ENCODE results near the gene PGLYRP3.

PGLYRP3 gene

DNA sequence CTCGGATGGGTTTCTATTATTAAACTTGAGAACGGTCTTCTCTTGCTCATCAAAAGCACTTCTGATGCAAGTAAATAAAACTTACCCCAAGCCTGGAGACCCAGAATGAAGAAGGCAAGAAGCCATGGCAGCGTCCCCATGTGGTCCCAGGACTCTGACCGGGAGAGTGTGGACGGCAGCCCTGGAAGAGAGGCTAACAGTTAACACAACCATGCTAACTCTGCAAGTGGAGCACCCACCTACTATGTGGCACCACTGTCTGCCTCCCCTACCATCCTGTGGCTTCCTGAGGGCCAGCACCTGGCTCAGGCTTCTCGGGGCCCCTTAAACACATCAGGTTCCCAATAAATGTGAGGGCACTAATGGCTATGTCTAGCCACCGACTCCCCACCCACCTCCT is 2.2 kb downstream of the PGLYRP3 start:
- DNase-seq = no peak

DNA sequence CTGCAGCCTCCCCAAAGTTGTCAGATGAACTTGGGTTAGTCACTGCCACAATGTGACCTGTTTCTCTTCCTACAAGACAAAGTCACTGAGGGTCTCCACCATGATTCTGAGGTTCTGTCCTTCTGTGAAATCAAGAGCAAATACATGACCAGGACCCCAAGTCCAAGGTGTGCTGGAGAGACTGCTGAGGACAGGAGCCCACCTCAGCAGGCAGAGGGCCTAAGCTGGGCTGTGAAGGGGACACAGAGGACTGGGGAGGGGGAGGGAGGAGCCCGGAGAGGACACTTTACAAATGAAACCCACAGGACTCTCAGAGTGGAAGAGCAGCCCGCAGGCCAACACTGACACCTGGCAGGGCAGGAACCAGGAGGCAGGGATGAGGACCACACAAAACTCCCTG is 3.3 kb downstream of the PGLYRP3 start:
- DNase-seq = no peak

DNA sequence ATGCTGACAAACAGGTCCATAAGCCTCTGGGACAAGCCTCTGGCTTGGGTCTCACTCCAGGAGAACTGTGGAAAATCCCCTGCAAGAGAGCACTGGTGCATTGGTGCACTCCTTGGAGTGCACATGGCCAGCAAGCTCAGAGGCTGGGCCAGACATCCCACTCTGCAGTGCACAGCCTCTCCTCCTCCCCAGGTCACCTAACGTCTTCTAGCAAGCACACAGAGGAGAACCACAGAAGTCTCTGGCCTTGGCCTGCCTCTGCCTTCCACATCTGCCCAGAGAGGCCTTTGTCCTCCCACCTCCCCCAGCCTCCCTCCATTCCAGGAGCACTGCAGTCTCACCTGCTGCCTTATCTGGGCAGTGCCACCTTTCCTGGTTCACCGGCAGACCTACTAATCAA is 4.2 kb downstream of the PGLYRP3 start:
- no peak for DNase-seq

DNA sequence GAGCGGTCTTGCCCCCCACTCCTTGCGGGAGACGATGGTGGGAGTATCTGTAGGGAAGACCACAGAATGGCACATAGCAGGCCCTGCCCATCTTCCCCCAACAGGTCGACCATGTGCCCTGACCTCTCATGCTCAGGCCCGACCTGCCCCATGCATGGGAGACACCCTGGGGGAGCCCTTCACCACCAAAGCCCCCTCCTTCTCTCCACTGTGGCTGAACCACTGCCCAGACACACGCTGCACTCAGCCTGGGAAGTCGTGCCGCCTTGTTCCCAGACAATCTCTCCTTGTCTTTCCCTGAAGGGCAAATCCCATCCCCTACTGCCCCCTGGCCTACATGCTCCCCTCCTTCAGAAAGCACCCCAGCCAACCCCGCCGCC is 5.5 kb downstream of the PGLYRP3 start:
- no peak for DNase-seq

DNA sequence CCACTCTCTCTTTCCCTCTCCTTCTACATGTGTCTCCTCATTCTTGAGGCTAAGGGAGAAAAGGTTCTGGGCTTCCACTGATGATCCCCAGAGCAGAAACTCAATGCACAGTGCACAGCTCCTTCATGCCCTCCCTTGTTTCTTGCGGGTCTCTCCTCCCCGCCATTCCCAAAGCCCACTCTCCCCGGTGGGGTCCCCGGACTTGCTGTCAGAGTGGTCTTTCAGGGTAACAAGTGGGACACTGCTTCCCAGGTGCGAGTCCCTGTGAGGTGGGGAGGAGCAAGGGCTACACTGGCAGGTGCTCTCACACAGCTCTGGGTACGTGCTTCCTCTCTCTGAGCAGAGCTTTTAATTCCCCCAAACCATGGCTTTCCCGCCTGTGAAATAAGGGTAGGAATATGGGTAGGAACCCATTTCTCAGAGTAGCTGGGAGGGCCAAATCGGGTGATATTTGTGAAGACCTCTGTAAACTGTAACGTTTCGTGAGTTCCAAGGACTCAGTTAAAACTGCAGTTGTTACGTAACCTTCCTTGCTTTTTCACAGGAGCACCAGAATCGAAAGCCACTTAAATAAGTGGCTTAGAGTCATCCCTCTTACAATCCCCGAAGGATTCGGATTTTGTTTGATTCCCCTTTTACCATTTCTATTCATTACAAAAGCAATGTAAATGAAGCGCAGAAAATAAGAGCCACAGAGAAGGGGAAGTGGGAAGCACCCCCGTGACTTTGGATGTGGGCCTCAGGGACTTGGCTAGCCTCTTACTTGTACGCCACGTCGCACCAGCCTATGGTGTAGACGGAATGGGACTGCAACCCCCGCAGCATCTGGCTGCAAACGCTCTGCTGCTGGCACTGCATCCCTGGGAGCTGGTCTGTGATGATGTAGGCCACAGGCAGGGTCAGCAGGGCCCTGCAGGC is 6.2 kb downstream of the PGLYRP3 start:
- no peak for DNase-seq

DNA sequence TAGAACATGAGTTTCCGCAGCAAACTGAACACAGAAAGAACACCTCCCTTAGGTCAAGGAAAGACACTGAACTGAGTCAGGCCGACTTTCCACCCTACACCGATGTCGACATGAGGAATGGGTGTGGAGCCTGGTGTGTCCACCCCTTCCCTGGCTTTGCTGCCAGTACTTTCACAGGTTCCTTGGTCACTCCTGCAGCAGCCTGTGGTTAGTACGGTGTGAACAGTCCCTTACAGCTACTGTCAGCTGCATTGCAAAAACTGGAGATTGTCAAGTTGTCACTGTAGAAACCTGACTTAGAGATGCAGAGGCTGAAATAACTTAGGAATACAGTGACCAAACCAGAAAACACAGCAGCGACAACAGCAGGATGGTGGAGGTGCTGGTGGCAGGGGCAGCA is 7.1 kb downstream of the PGLYRP3 start:
- DNase-seq = no peak

DNA sequence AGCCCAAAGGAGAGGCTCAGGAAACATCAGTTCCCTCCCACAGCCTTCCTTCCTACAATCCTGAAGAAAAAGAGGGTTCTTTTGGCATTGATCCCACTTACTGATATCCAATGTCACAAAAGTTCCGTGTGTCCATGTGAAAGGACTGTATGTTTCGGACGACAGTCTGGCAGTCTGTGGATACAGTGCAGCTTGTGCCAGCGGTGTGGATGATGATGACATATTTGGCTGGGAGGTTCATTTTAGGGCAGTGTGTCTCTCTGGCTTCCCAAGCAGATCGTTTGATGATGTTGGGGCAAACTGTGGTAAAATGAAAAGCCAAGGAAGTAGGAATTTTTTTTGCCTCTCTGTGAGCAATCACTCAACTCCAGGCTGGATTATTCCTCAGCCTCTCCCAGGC is 10.4 kb downstream of the PGLYRP3 start:
- DNase-seq = no peak

DNA sequence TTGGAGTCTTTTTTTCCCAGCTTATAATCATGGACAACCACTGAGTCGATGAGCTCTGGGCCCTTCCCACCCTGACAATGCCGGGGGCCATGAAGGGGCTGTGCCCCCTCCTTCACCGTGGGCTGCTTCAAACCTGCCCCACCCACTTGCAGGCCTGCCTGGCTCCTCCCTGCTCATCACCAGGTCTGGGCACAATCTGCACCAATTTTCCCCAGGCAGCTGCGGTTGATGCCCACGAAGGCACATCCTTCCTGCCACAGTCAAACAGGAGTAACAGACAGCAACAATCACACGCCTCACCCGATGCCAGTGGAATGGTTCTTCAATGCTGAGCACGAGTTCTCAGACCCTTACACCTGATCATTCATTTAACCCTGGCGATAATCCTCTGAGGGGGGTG is 18.9 kb downstream of the PGLYRP3 start:
- no peak for DNase-seq

DNA sequence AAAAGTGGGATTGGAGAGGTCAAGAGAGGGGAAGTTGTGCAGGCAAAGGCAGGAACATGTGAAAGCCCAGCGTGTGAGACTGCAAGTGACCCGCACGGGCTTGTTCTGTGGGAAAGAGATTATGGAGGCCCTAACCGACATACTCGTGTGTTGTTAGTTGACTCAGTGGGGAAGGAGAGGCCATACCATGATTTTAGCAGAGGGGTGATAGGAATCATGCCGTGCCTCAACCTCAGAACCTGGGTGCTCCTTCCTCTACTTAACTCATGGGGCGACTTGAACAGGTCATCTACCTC is 19.3 kb downstream of the PGLYRP3 start:
- no peak for DNase-seq

DNA sequence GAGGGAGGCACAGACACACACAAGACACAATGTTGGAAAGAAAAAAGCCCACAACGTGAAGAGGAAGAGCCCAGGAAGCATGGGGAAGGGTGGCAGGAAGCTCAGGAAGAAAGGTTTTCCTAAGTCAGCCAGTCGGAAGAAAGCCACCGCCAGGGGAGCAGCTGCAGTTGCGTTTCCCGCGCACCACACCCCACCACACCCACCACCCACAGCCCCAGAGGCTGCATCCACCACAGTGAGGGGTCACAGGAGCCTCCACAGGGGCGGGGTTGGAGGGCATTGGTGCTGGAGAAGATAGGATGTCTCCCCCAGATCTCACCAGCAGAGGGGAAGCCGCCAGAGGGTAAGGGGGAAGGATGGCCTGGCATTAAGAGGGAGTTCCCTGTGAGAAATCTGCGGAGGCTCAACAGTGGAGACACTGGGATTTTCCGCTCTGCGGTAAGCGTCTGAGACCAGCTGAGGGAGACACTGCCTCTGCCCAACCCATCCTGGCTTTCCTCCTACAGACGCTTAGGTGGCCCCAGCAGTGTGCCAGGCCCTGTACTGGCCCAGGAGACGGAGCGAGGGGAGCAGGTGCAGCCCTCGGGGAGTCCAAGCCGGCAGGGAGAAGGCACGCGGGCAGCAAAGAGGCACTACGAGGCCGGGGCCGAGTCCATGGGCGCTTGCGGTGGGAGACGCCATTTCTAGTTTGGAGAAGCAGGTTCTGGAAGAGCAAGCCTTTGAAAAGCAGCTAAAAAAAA is 19.8 kb downstream of the PGLYRP3 start:
- no peak for DNase-seq

DNA sequence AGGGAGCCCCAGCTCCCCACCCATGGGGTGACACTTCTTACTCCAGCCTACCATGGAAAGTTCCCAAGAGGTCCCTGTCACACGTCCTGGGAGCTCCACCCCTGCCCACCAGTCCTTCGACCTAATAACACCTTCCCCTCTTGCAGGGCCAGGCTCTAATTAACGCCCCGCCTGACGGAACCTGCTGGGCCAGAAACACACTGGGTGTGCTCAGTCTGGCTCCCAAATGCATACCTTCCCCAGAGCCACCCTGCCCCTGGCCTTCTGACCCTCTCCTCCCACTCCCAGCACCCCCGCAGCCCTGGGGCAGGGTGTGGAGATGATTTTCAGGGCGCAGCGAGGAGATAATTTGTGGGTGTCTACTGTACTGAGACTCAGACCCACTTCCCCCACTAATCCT is 20.6 kb downstream of the PGLYRP3 start:
- no peak for DNase-seq

DNA sequence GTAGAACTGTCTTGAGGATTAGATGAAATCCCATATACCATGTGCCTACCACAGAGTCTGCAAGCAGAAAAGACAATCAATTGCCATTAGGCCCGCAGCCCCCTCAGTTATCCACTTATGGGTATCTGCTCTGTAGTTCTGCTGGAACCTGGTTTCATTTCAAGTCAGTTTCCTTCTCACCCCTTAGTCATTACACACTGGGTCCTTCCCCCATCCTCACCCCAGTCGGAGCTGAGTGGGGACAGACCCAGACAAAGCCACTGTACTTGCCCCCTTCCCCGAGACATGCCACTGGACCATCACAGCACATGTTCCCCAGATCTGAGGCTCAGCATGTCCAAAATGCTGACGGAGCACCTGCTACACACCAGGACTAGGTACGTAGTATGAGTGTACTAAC is 21.2 kb downstream of the PGLYRP3 start:
- DNase-seq = no peak

DNA sequence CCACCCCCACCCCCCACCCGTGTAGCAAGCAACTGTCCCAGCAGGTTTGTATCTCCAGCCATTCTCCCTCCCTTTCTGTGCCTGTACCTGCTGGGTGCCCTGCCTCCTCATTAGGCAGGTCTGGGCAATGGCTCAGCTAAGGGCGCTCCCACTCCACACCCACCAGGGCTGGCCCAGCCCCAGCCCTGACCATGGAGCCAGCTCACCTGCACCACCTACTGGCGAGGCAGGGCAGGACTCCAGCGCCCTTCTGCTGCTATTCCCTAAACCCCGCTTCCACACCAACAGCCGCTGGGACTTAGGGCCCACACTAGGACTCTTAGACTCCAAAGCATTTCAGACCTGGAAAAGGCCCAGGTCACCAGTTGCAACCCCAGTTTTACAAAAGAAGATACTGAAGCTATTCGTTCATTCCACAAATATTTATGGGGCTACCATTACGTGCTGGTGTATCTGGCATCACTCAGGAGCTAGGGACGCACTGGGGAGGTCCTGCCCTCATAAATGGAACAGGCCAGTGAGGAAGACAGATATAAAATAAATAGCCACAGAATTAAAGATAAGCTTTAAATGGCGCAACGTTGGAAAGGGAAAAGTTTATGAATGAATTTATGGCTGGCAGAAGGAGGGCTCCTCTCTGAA is 24.0 kb downstream of the PGLYRP3 start:
- no peak for DNase-seq

DNA sequence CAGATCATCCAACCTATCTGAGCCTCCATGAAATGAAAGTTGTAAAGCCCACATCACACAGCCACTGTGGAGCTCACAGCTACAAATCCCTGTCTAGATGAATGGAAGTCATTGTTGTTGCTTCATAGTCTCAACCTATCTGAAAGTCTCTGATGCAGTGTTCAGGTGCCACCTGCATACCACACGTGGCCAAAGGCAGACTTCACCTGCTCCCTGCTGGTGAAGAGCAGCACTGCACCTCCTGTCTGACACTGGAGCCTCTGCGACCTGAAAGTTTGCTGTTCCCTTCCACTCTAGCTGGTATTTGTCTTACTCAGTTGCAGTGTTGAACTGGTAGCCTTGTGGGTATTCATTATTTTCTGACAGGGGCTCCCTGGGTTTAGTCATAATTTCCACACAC is 34.9 kb downstream of the PGLYRP3 start:
- DNase-seq = peak; percentile 29

DNA sequence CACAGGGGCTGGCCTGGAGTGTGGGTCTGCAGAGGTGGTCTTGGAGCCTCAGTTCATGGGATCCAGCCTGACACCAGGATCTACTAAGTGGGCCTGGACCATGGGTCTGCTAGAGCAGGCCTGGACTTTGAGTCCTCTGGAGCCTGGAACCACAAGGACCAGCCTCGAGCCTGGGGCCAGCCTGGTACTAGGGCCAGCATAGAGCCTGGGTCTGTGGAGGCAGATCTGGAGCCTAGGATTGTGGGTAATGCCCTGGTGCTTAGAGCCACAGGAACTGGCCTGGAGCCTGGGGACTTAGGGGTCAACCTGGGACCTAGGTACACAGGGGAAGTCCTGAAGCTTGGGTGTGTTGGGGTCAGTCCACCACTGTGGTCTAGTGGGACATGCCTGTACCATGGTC is 40.6 kb downstream of the PGLYRP3 start:
- DNase-seq = no peak

DNA sequence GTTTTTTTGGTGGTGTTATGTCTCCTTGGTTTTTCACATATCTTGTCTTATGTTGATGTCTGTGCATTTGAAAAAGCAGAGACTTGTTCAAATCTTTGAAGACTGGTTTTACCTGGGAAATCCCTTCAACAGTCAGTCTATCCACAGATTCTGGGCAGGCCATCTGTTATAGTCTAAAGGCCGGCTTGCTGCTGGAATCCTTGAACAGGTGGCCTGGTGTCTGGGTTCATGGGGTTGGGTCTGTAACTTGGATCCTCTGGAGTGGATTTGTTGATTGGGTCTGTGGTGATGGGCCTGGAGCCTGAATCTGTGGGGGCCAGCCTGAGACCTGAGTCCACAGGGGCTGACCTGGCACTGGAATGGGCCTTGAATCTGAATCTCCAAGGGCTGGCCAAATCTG is 41.0 kb downstream of the PGLYRP3 start:
- DNase-seq = no peak

DNA sequence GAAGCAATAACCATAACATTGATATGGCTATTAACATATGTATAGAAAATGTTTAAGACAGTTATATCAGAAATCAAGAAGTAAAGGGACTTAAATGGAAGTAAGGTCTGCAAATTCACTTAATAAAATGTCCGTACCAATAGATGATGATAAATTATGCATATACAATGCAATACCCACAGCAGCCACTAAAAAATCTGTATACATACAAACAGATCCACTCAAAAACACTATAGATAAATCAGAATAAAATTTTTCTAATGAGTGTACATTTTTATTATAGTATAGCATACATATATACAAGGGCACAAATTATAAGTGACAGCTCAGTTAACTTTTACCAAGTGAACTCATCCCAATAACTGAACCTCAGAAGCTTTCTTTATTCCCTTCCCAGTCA is 47.3 kb downstream of the PGLYRP3 start:
- no peak for DNase-seq

DNA sequence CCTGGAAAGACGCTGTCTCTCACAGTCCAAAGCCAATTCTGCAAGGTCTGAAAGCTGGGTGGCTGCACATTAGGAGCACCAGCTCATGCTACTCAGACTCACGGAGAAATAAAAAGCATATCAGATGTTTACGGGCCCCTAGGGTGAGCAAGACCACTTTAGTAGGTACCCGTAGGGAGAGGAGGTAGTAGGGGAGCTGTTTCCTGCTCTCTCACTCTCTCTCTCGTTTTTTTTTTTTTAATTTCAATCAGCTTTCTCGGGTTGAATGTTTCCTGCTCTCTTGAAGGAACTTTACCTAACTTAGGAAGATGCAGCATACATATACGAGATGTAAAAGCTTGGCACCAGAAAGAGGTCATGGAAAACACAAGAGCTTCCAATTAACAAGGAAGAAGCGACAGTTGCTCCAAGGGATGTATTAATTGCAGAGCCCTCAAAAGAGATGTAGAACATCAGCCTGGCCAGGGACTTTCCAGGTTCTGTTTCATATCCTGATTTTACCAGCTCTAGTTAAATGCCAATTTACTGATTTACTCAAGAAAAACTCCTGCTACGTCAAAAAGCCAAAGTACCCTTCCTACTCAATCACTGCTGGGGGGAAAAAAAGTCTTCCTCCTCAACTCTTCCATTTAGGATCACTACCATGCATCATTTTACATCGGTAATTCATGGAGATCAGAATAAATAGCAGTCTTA is 50.1 kb downstream of the PGLYRP3 start:
- DNase-seq = no peak

DNA sequence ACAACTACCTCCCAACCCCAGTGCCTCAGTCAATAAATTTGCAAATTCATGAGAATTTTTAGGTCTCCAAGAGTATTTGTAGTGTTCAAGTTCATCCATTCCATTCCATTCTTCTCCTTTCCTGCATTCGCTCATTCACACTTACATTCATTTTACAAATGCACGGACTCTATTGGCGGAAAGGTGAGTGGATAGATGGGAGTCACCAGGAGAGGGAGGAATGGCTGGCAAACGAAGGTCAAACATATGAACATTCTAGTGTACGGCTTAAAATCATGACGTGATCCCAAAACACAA is 50.7 kb downstream of the PGLYRP3 start:
- no peak for DNase-seq

DNA sequence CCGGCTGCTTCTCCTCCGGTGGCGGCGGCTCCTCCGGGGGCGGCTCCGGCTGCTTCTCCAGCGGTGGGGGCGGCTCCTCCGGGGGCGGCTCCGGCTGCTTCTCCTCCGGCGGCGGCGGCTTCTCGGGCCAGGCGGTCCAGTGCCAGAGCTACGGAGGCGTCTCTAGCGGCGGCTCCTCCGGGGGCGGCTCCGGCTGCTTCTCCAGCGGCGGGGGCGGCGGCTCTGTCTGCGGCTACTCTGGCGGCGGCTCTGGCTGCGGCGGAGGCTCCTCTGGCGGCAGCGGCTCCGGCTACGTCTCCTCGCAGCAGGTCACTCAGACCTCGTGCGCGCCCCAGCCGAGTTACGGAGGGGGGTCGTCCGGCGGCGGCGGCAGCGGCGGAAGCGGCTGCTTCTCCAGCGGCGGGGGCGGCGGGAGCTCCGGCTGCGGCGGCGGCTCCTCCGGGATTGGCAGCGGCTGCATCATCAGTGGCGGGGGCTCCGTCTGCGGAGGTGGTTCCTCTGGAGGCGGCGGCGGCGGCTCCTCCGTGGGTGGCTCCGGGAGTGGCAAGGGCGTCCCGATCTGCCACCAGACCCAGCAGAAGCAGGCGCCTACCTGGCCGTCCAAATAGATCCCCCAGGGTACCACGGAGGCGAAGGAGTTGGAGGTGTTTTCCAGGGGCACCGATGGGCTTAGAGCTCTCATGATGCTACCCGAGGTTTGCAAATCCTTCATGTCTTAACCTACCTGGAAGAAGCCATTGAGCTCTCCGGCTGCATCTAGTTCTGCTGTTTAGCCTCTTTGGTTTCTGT is 51.3 kb downstream of the PGLYRP3 start:
- DNase-seq = peak; percentile 12

DNA sequence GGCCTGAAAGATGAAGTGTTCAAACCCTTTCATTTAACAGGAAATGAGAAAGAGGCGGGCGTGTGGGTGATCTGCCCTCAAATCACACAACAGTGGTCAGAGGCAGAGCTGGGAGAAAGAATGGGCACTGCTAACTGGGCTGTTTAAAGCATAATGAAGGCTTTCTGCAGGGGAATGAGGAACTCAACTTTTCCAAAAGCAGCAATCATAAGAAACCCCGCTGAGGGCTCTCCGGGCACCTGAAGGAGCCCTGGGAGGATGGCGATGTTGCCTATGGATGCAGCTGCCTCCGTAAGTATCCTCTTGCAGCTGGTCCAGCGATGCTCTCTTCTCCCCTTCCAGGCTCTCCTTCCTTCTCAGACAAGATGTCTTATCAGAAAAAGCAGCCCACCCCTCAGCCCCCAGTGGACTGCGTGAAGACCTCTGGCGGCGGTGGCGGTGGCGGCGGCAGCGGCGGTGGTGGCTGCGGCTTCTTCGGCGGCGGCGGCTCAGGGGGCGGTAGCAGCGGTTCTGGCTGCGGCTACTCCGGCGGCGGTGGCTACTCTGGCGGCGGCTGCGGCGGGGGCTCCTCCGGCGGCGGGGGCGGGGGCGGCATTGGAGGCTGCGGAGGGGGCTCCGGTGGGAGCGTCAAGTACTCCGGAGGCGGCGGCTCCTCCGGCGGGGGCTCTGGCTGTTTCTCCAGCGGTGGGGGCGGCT is 52.0 kb downstream of the PGLYRP3 start:
- peak; percentile 18 for DNase-seq

DNA sequence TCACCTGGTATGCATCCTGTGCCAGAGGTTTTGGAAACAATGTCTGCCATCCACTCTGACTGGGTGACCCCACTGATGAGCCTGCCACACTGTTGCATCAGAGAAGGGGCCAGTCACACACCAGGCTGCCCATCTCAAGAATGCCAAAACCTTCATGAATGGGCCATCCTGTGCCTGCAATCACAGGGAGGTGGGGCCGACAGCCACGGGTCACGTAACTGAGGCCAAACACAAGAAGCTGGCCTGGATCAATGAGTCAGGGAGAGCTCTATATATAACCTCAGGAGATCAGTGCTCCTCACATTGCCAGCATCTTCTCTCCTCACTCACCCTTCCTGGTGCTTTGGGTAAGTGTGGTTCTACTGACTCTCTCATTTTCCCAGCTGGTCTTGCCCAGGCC is 53.4 kb downstream of the PGLYRP3 start, which contains the start of gene LORICRIN:
TSS of gene LORICRIN (plus strand) at position 301 of the 400 bp plus-strand sequence. CDS start 1,263 bp downstream, outside the sequence.
- no peak for DNase-seq

All from CD4-positive, alpha-beta T cell treated with Interleukin-4 for 4 hours (primary cell).